Keratinocyte (primary cell): ENCODE measurements around the gene ARL17A.
"Not testable (repeated sequence)": the region's sequence is repeated elsewhere in the genome, so short reads cannot be mapped to it uniquely, and the experiment has no call there.

ENCODE experiments used
- EZH2 ChIP-seq: IDR thresholded peaks from one replicate; pipeline ENCODE4 v1.6.1; 2012; ENCODE audit warnings: inconsistent platforms, mild to moderate bottlenecking, low read length, moderate library complexity
- TF ChIP-seq, protein P1 (sequence below), 3 experiments: IDR thresholded peaks in 1 of 3; conservative IDR thresholded peaks in 1 of 3; optimal IDR thresholded peaks in 1 of 3; 2 replicates in 2 of 3; 3 replicates in 1 of 3; pipeline versions ENCODE3 to v1.5.1; 2011; ENCODE audit warnings: low read length in 3 of 3, mild to moderate bottlenecking in 3 of 3, moderate library complexity in 2 of 3, control low read depth in 1 of 3, inconsistent platforms in 1 of 3; ENCODE audit not compliant: insufficient read depth in 2 of 3; ENCODE audit errors: extremely low read depth in 1 of 3

DNA sequence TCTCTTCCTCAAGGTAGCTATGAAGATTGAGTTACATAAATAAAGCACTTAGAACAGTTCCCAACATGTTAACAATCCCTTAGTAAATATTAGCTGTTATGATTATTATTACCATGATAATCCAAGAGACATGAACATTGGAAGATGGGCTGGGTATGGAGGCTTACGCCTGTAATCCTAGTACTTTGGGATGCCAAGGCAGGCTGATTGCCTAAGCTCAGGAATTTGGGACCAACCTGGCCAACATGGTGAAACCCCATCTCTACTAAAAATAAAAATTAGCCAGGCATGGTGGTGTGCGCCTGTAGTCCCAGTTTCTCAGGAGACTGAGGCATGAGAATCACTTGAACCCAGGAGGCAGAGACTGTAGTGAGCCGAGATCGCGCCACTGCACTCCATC, 45.2 kb upstream of the ARL17A start:
- TF ChIP-seq, protein P1, sequence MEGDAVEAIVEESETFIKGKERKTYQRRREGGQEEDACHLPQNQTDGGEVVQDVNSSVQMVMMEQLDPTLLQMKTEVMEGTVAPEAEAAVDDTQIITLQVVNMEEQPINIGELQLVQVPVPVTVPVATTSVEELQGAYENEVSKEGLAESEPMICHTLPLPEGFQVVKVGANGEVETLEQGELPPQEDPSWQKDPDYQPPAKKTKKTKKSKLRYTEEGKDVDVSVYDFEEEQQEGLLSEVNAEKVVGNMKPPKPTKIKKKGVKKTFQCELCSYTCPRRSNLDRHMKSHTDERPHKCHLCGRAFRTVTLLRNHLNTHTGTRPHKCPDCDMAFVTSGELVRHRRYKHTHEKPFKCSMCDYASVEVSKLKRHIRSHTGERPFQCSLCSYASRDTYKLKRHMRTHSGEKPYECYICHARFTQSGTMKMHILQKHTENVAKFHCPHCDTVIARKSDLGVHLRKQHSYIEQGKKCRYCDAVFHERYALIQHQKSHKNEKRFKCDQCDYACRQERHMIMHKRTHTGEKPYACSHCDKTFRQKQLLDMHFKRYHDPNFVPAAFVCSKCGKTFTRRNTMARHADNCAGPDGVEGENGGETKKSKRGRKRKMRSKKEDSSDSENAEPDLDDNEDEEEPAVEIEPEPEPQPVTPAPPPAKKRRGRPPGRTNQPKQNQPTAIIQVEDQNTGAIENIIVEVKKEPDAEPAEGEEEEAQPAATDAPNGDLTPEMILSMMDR (optimal IDR thresholded peaks at IDR 0.05 in 1 of 3, IDR thresholded peaks at IDR 0.05 in 1 of 3, conservative IDR thresholded peaks at IDR 0.05 in 1 of 3; ENCODE audit: extremely low read depth in 1 of 3, insufficient read depth in 2 of 3, low read length in 3 of 3) = not testable (repeated sequence)
- not testable (repeated sequence) for TF ChIP-seq EZH2
